RPMI8226 (cell line): ENCODE results near the gene ACSS3.

ENCODE experiments used
- DNase-seq: peaks from one replicate; pipeline ENCODE4 v3.0.0-alpha.2; 2015

The ACSS3 gene

GRCh38 chr12:81303935-81304334 lies 226.1 kb downstream of the ACSS3 start:
- no peak for DNase-seq
